HepG2 (cell line): ENCODE results near the gene SCFD2. TPM values are rescaled to one million over a fixed set of nuclear protein-coding genes. Genes with fewer than 3 reads are reported as not detected.

ENCODE experiments used
- ATAC-seq: fragments of 200-7000 bp; cut with Tn5 transposase; 3 replicates; pipeline ENCODE4 v1.9.1; 2020; ENCODE audit warnings: mild to moderate bottlenecking, moderate library complexity
- BruUV-seq: library from RNA; stranded (reverse); fragments of 400-500 nt; replicated peaks from 2 replicates; lab custom pipeline; 2021; lab: Mats Ljungman, UMichigan
- CTCF ChIA-PET: fragments of 300-600 bp; formaldehyde crosslinking; extraction: SDS; loops from one replicate; lab custom pipeline; 2021; ENCODE audit warnings: low total read pairs, inconsistent platforms, low intra/inter-chr PET ratio; lab: Yijun Ruan, JAX
- POLR2A ChIA-PET: fragments of 350-600 bp; sonication (Branson Sonifier 250); formaldehyde crosslinking; loops from one replicate; lab custom pipeline; 2020; ENCODE audit warnings: antibody characterized with exemption, inconsistent platforms; lab: Yijun Ruan, JAX
- DNase-seq: peaks from one replicate; pipeline ENCODE4 v3.0.0-alpha.2; 2015; ENCODE audit warnings: low spot score
- FAIRE-seq: peaks from 3 replicates; lab custom pipeline; 2011; peaks lifted over from hg19 to GRCh38; lab: Jason Lieb, UNC
- H2AFZ ChIP-seq: one replicate; pipeline ENCODE4 v1.6.1; 2011; ENCODE audit warnings: low read length, inconsistent platforms
- H3K27ac ChIP-seq: fragments of 300-600 bp; 3 replicates; pipeline ENCODE4 v1.8.0; 2011; ENCODE audit warnings: mixed run types, mild to moderate bottlenecking, mixed read lengths, low read length, inconsistent platforms; ENCODE audit not compliant: insufficient read depth; ENCODE audit errors: extremely low read length
- H3K27me3 ChIP-seq, 2 experiments: fragments of 200-600 bp in 1 of 2; 2 replicates in 1 of 2; 3 replicates in 1 of 2; pipeline versions ENCODE4 v1.6.0 to v1.8.0; 2011; ENCODE audit warnings: low read length in 2 of 2, mild to moderate bottlenecking in 2 of 2, moderate library complexity in 2 of 2, inconsistent platforms in 1 of 2; ENCODE audit not compliant: insufficient read depth in 2 of 2, control insufficient read depth in 1 of 2
- H3K36me3 ChIP-seq, 2 experiments: fragments of 200-600 bp in 1 of 2; replicated peaks in 1 of 2; 2 replicates in 1 of 2; 3 replicates in 1 of 2; pipeline versions ENCODE4 v1.5.1 to v1.8.0; 2011; ENCODE audit warnings: low read length in 2 of 2, inconsistent platforms in 1 of 2; ENCODE audit not compliant: insufficient read depth in 2 of 2, control insufficient read depth in 1 of 2
- H3K4me1 ChIP-seq: 2 replicates; pipeline ENCODE4 v1.5.1; 2012; ENCODE audit warnings: low read length, inconsistent platforms; ENCODE audit not compliant: insufficient read depth
- H3K4me2 ChIP-seq: 2 replicates; pipeline ENCODE4 v1.6.0; 2011; ENCODE audit warnings: low read depth, low read length, inconsistent platforms
- H3K4me3 ChIP-seq, 3 experiments: fragments of 200-600 bp in 1 of 3; sonication (generic), shearing (Covaris generic) in 1 of 3; replicated peaks in 1 of 3; 2 replicates each; pipeline ENCODE4 v1.5.1; 2011 to 2016; ENCODE audit warnings: low read length in 3 of 3, inconsistent platforms in 2 of 3, low read depth in 2 of 3, mild to moderate bottlenecking in 2 of 3, control low read depth in 1 of 3, mixed read lengths in 1 of 3; ENCODE audit not compliant: insufficient read depth in 1 of 3
- H3K79me2 ChIP-seq: one replicate; pipeline ENCODE4 v1.6.1; 2011; ENCODE audit warnings: low read length, inconsistent platforms; ENCODE audit not compliant: insufficient read depth
- H3K9ac ChIP-seq: 2 replicates; pipeline ENCODE4 v1.6.0; 2011; ENCODE audit warnings: mild to moderate bottlenecking, low read depth, low read length, inconsistent platforms; ENCODE audit not compliant: insufficient read depth
- H3K9me3 ChIP-seq: 2 replicates; pipeline ENCODE4 v1.5.1; 2012; ENCODE audit warnings: mild to moderate bottlenecking, low read length
- H4K20me1 ChIP-seq: 2 replicates; pipeline ENCODE4 v1.6.0; 2011; ENCODE audit warnings: inconsistent platforms, mild to moderate bottlenecking, low read length, moderate library complexity; ENCODE audit not compliant: insufficient read depth
- GATAD1 ChIP-seq: IDR thresholded peaks from 2 replicates; pipeline ENCODE4 v1.6.1; 2016; ENCODE audit warnings: missing genetic modification reagents, missing compliant biosample characterization
- ZNF713 ChIP-seq: sonication (generic); formaldehyde crosslinking; IDR thresholded peaks from 2 replicates; pipeline ENCODE4 v1.4.0; 2020; ENCODE audit warnings: mild to moderate bottlenecking, missing genetic modification reagents
- in situ Hi-C: cut with HindIII; loops from 2 replicates; pipeline ENCODE4 v1.10.0; 2017; ENCODE audit warnings: low pct_unique_long_range_greater_than_20kb; ENCODE audit not compliant: extremely low pct_ligation_motif_present
- intact Hi-C: fragments of 100-400 bp; cut with micrococcal nuclease; formaldehyde crosslinking; loops from one replicate; pipeline ENCODE4 v1.10.0; 2022; ENCODE audit not compliant: unreplicated experiment
- polyA plus RNA-seq, 8 experiments: library from polyadenylated mRNA; depleted of rRNA in 3 of 8; stranded (reverse) in 7 of 8; unstranded in 1 of 8; fragments of >200 nt; fragmentation: Illumina TruSeq in 4 of 8; extraction: Trizol in 4 of 8; gene quantifications; 2 replicates each; pipeline versions ENCODE4 v1.2.1 to v1.2.3, GENCODE V29; 2011 to 2016; ENCODE audit warnings: low read depth in 4 of 8, missing spikeins in 1 of 8, mixed read lengths in 1 of 8; ENCODE audit not compliant: insufficient read depth in 1 of 8
- total RNA-seq, 5 experiments: library from RNA; depleted of rRNA; stranded (reverse); fragments of >200 nt; fragmentation: Illumina TruSeq; extraction: Trizol; gene quantifications; 2 replicates each; pipeline ENCODE4 v1.2.3, GENCODE V29; 2016; ENCODE audit warnings: low read depth in 1 of 5
- TF ChIP-seq, protein P1 (sequence below): sonication (generic); formaldehyde crosslinking; IDR thresholded peaks from 2 replicates; pipeline ENCODE4 v1.8.1; 2023; ENCODE audit warnings: mild to moderate bottlenecking, moderate library complexity, missing genetic modification reagents
- TF ChIP-seq, protein P2 (sequence below): IDR thresholded peaks from 2 replicates; pipeline ENCODE4 v1.6.1; 2016; ENCODE audit warnings: low read depth, missing genetic modification reagents, missing compliant biosample characterization

SCFD2 gene
- total and polyA plus RNA-seq, 2 of the 13 experiments (the other 11 are each of a cell fraction or from before 2014, with no cell fraction given), result 4.6 to 15.6 TPM

DNA sequence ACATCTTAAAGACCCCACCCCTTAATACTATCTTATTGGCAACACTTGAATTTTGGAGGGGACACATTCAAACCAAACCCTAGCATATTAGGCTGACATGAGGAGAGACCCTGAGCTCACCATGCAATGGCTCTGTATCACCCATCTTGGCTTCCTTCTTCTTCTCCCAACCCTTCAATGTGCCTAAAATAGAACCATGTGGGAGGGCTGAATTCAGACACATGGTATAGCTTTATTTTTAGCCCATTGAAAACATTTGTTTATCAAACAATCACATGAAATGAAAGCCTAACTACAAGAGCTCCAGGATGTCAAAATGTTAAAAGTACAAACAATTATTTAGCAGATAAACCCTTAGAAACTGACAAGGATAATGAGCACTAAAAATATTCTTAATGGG is 422.2 kb downstream of the SCFD2 start:
- intact Hi-C loops (no loop called here), in situ Hi-C loops (no loop called here)
- Histone ChIP-seq H3K79me2 (no peaks in the 10 kb centered on the region), H3K9ac (no peak overlapping the region), H3K4me3 (no peak overlapping the region), H2AFZ (no peak overlapping the region), H3K4me2 (no peak overlapping the region), H3K27ac (no peak overlapping the region), H4K20me1 (no peaks in the 10 kb centered on the region), H3K36me3 (no peaks in the 10 kb centered on the region), H3K9me3 (no peaks in the 10 kb centered on the region), H3K4me1 (no peaks in the 10 kb centered on the region; the same call in 1 of the 2 replicates), H3K27me3 (no peaks in the 10 kb centered on the region)
- ChIA-PET POLR2A (no interaction called here), CTCF (no interaction called here)
- TF ChIP-seq GATAD1 (CRISPR knock-in tag) (no peak), ZNF713 (CRISPR knock-in tag) (no peak)
- TF ChIP-seq, protein P1, sequence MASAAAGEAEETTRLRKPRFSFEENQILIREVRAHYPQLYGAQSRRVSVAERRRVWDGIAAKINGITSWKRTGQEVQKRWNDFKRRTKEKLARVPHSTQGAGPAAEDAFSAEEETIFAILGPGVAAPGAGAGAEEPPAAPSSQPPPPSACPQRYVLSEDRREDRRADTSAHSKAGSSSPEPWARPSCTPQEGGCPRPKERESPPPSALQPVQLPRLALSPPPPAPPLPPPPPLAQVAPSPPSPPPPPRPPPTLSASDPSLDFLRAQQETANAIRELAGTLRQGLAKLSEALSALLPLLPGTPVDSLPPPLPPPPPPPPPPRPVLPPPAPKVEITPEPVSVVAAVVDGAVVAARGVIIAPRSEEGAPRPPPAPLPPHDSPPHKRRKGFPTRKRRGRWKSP (CRISPR knock-in tag), result no peak
- TF ChIP-seq, protein P2, sequence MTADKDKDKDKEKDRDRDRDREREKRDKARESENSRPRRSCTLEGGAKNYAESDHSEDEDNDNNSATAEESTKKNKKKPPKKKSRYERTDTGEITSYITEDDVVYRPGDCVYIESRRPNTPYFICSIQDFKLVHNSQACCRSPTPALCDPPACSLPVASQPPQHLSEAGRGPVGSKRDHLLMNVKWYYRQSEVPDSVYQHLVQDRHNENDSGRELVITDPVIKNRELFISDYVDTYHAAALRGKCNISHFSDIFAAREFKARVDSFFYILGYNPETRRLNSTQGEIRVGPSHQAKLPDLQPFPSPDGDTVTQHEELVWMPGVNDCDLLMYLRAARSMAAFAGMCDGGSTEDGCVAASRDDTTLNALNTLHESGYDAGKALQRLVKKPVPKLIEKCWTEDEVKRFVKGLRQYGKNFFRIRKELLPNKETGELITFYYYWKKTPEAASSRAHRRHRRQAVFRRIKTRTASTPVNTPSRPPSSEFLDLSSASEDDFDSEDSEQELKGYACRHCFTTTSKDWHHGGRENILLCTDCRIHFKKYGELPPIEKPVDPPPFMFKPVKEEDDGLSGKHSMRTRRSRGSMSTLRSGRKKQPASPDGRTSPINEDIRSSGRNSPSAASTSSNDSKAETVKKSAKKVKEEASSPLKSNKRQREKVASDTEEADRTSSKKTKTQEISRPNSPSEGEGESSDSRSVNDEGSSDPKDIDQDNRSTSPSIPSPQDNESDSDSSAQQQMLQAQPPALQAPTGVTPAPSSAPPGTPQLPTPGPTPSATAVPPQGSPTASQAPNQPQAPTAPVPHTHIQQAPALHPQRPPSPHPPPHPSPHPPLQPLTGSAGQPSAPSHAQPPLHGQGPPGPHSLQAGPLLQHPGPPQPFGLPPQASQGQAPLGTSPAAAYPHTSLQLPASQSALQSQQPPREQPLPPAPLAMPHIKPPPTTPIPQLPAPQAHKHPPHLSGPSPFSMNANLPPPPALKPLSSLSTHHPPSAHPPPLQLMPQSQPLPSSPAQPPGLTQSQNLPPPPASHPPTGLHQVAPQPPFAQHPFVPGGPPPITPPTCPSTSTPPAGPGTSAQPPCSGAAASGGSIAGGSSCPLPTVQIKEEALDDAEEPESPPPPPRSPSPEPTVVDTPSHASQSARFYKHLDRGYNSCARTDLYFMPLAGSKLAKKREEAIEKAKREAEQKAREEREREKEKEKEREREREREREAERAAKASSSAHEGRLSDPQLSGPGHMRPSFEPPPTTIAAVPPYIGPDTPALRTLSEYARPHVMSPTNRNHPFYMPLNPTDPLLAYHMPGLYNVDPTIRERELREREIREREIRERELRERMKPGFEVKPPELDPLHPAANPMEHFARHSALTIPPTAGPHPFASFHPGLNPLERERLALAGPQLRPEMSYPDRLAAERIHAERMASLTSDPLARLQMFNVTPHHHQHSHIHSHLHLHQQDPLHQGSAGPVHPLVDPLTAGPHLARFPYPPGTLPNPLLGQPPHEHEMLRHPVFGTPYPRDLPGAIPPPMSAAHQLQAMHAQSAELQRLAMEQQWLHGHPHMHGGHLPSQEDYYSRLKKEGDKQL (CRISPR knock-in tag), result no peak
- FAIRE-seq (no peak), ATAC-seq (no peak), DNase-seq (no peak)
- no TSS peak for BruUV-seq
